Measurements from ENCODE around the gene TOR2A.

DNA sequence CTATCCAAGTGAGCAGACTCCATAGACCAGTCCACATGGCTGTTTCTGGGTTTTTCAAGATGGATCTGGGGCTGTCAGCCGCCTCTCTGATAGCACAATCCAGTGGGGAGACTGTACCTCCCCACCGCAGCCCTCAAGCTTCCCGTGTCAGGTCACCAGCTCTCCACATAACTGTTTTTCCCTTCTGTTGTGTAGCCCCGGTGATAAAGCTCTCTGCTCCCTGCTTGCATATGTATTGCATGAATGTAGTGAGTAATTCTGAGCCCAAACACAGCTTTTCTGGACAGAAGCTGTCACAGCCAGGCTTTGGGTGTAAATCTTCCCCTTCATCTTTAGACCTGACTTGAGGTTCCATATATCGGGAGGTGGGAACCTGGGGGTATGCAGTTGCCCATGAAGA, 51.4 kb downstream of the TOR2A start:
- TF ChIP-seq POLR2A (IDR thresholded peaks at IDR 0.05) (no peak), EP300 (IDR thresholded peaks at IDR 0.05) (no peak)

Data from upper lobe of left lung (tissue), 4 donors.